ENCODE data around the gene GPC5. TPM values are rescaled to one million over a fixed set of nuclear protein-coding genes. Genes with fewer than 3 reads are reported as not detected.

Gene GPC5
- total RNA-seq, 1 donor from 2014 or later, result 0.24 TPM

DNA sequence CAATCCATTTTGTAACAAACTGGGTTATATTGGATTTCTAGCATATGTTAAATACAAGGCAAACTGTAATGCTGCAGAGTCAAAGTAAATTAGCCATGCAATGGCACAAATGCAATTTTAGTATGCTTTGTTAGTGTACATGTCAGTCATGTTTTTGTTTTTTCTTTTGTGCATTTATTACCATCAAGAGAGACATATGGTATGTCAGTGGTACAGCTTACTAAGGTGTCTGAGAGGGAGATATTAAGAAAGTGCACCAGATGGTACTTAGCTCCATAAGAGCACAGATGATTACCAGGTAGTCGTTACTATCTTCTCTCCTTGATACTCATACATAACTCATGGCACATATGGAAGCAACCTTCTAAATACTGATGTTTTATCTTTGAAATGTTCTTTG, 550.3 kb downstream of the GPC5 start:
- no peak for DNase-seq
- no peaks in the 10 kb centered on the region for H3K27me3 Mint-ChIP-seq

DNA sequence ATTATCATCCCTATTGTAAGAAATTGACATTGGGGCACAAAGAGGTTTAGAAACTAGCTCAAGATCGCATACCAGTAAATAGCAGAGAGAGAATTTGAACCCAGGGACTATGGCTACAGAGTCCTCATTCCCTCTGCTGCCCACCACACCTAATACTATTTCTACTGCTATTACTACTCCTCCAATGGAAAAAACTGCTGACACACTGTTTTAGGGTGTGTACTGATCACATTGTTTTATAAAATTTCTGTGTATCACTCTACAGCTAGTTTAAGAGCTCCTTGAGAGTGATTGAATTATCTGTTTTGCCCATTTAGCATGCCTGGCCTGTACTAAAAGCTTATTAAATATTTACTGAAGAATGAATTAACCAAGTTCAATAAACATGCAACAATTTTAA, 552.4 kb downstream of the GPC5 start:
- intact Hi-C loops (cut with micrococcal nuclease), result no loop called here
- ATAC-seq (ENCODE audit: low read depth) (no peak), DNase-seq (no peak)
- POLR2A ChIA-PET, result no interaction called here
- TF ChIP-seq, protein P1, sequence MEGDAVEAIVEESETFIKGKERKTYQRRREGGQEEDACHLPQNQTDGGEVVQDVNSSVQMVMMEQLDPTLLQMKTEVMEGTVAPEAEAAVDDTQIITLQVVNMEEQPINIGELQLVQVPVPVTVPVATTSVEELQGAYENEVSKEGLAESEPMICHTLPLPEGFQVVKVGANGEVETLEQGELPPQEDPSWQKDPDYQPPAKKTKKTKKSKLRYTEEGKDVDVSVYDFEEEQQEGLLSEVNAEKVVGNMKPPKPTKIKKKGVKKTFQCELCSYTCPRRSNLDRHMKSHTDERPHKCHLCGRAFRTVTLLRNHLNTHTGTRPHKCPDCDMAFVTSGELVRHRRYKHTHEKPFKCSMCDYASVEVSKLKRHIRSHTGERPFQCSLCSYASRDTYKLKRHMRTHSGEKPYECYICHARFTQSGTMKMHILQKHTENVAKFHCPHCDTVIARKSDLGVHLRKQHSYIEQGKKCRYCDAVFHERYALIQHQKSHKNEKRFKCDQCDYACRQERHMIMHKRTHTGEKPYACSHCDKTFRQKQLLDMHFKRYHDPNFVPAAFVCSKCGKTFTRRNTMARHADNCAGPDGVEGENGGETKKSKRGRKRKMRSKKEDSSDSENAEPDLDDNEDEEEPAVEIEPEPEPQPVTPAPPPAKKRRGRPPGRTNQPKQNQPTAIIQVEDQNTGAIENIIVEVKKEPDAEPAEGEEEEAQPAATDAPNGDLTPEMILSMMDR (IDR thresholded peaks at IDR 0.05), result no peak
- no peaks in the 10 kb centered on the region for H3K9me3 Mint-ChIP-seq
- CTCF ChIA-PET, result no interaction called here
- H3K27ac Mint-ChIP-seq, result no peak overlapping the region
- H3K36me3 Mint-ChIP-seq (ENCODE audit: low read depth), result no peaks in the 10 kb centered on the region
- H3K4me3 Mint-ChIP-seq, result no peak overlapping the region
- H3K27me3 Mint-ChIP-seq, result no peaks in the 10 kb centered on the region
- no peaks in the 10 kb centered on the region for H3K4me1 Mint-ChIP-seq

More for the DNA sequence above, 550.3 kb downstream of the GPC5 start:
- no peaks in the 10 kb centered on the region for H3K4me1 Mint-ChIP-seq
- CTCF ChIA-PET, result no interaction called here
- no peak for ATAC-seq (ENCODE audit: low read depth)
- no peaks in the 10 kb centered on the region for H3K9me3 Mint-ChIP-seq
- TF ChIP-seq, protein P1 (IDR thresholded peaks at IDR 0.05), result no peak
- POLR2A ChIA-PET, result no interaction called here
- H3K27ac Mint-ChIP-seq, result no peak overlapping the region
- H3K36me3 Mint-ChIP-seq (ENCODE audit: low read depth), result no peaks in the 10 kb centered on the region
- intact Hi-C loops (cut with micrococcal nuclease), result no loop called here
- no peak overlapping the region for H3K4me3 Mint-ChIP-seq

DNA sequence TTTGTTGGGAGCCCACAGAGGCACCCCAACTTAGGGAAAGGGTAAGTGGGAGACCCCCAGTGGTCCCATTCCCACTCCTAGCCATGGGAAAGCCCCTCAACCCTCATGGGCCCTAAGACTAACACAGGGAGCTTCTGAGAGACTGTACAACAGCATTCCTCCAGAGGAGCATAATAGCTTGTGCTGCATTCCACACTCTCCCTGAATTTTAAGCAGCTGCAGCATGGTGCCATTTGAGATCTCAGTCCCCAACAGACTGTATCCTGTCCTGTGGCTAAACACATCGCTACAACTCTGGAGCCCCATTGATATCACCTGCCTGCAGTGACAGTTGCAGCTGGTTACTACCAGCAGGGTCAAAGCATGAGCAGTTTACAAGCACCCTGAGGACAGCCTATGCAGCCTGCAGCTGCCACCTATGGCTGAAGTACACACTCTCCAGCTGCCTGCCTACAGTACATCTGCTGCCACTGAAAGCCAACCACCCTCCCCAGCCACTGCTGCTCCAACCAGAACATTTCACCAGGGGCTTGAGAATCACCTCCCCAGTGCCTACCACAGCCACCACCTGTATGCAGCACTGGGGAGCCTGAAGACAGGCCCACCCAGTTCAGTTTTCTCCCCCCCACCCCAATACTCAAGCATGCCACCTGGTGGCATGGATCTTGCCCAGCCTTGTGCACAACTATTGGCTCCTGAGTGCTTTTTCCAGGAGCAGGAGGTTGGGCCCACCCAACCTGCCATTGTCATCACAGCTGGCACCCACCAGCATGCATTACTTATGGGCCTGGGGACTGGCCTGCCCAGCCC, 557.3 kb downstream of the GPC5 start:
- Mint-ChIP-seq H3K9me3 (peaks cover 3% of the 10 kb centered on the region), H3K27ac (no peak overlapping the region), H3K36me3 (ENCODE audit: low read depth) (no peaks in the 10 kb centered on the region), H3K4me3 (no peak overlapping the region), H3K4me1 (no peaks in the 10 kb centered on the region), H3K27me3 (no peaks in the 10 kb centered on the region)
- TF ChIP-seq, protein P1 (IDR thresholded peaks at IDR 0.05), result no peak
- DNase-seq (no peak), ATAC-seq (ENCODE audit: low read depth) (no peak)
- ChIA-PET CTCF (no interaction called here), POLR2A (no interaction called here)
- intact Hi-C loops (cut with micrococcal nuclease), result no loop called here

DNA sequence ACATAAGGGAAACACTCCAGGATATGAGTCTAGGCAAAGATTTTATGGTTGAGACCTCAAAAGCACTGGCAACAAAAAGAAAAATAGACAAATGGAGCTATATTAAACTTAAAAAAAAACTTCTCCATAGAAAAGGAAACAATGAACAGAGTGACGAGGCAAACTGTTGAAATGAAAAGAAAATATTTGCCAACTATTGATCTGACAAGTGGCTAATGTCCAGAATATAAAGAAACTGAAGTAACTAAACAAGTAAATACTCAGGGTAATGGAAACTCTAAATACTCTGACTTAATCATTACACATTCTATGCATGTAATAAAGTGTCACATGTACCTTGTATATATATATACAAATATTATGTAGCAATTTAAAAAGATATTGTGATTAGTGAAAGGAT, 562.5 kb downstream of the GPC5 start:
- Mint-ChIP-seq H3K4me3 (no peak overlapping the region), H3K4me1 (no peaks in the 10 kb centered on the region), H3K27me3 (no peaks in the 10 kb centered on the region), H3K9me3 (peaks cover 8% of the 10 kb centered on the region), H3K36me3 (ENCODE audit: low read depth) (no peaks in the 10 kb centered on the region), H3K27ac (no peak overlapping the region)
- intact Hi-C loops (cut with micrococcal nuclease), result no loop called here
- POLR2A ChIA-PET, result no interaction called here
- TF ChIP-seq, protein P1 (IDR thresholded peaks at IDR 0.05), result no peak
- CTCF ChIA-PET, result no interaction called here
- ATAC-seq (ENCODE audit: low read depth), result no peak
- DNase-seq, result no peak

DNA sequence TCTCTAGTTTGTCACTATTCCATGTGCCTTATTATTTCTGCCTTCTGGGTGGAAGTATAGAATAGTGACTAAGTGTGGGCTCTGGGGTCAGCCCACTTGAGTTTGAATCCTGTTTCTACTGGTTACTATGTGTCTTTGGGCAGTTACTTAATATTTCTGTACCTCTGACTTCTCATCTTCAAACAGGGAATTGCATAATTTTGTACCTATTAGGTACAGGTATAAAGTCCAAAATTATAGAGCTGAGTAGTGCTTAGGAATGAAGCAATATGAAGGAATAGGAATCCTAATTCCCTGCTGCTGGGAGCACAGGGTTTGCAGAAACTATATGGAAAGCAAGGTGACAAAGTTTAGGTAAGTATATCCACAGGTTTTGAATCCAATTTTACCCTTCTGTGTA, 564.5 kb downstream of the GPC5 start:
- H3K4me1 Mint-ChIP-seq, result no peaks in the 10 kb centered on the region
- POLR2A ChIA-PET, result no interaction called here

More for the DNA sequence above, 564.5 kb downstream of the GPC5 start:
- Mint-ChIP-seq H3K27ac (no peak overlapping the region), H3K27me3 (no peaks in the 10 kb centered on the region), H3K4me3 (no peak overlapping the region), H3K9me3 (peaks cover 8% of the 10 kb centered on the region), H3K36me3 (ENCODE audit: low read depth) (no peaks in the 10 kb centered on the region)
- DNase-seq (no peak), ATAC-seq (ENCODE audit: low read depth) (no peak)
- CTCF ChIA-PET, result no interaction called here
- TF ChIP-seq, protein P1 (IDR thresholded peaks at IDR 0.05), result no peak
- intact Hi-C loops (cut with micrococcal nuclease), result no loop called here
